Spinal cord (tissue), 10 donors: Measurements from ENCODE around the gene IQGAP3. TPM values are rescaled to one million over a fixed set of nuclear protein-coding genes. Genes with fewer than 3 reads are reported as not detected.

Experiments used
- DNase-seq, 6 donors: peaks; one replicate each; pipeline versions ENCODE4 v3.0.0 to v3.0.0-alpha.2; 2013 to 2015; ENCODE audit warnings: low spot score in 6 of 6, low read depth in 4 of 6
- H3K27ac ChIP-seq: one replicate; pipeline ENCODE4 v1.5.1; 2013; ENCODE audit warnings: low read depth, low read length, control low read depth
- H3K27me3 ChIP-seq: one replicate; pipeline ENCODE4 v1.6.1; 2013; ENCODE audit warnings: low read length; ENCODE audit not compliant: control insufficient read depth, insufficient read depth
- H3K36me3 ChIP-seq: one replicate; pipeline ENCODE4 v1.6.1; 2013; ENCODE audit warnings: low read length; ENCODE audit not compliant: control insufficient read depth, insufficient read depth
- H3K4me1 ChIP-seq: one replicate; pipeline ENCODE4 v1.6.1; 2013; ENCODE audit warnings: low read length; ENCODE audit not compliant: control insufficient read depth, insufficient read depth
- H3K4me3 ChIP-seq: one replicate; pipeline ENCODE4 v1.5.1; 2013; ENCODE audit warnings: low read depth, low read length, control low read depth
- H3K9me3 ChIP-seq: one replicate; pipeline ENCODE4 v1.6.1; 2013; ENCODE audit warnings: low read length; ENCODE audit not compliant: control insufficient read depth, insufficient read depth
- WGBS: methylation state at CpG from one replicate; pipeline ENCODE4 v1.1.5; 2013; ENCODE audit warnings: missing lambda C conversion rate; ENCODE audit not compliant: insufficient coverage; 5-methylcytosine and 5-hydroxymethylcytosine counted together
- polyA plus RNA-seq, 2 donors: library from polyadenylated mRNA; unstranded; fragments of 120-200 nt; gene quantifications; one replicate each; pipeline ENCODE4 v1.2.1, GENCODE V29; 2013; ENCODE audit not compliant: insufficient read length in 2 of 2
- total RNA-seq, 2 donors: library from RNA; depleted of rRNA in 1 of 2; stranded (reverse); fragments of 120-200 nt in 1 of 2; fragments of >200 nt in 1 of 2; gene quantifications; one replicate each; pipeline versions ENCODE4 v1.2.3 to v1.2.4, GENCODE V29; 2013 to 2014
- donor health status: healthy.

IQGAP3 gene
- total and polyA plus RNA-seq, 4 donors = 4.9 to 10.4 (median 7.0) TPM

DNA sequence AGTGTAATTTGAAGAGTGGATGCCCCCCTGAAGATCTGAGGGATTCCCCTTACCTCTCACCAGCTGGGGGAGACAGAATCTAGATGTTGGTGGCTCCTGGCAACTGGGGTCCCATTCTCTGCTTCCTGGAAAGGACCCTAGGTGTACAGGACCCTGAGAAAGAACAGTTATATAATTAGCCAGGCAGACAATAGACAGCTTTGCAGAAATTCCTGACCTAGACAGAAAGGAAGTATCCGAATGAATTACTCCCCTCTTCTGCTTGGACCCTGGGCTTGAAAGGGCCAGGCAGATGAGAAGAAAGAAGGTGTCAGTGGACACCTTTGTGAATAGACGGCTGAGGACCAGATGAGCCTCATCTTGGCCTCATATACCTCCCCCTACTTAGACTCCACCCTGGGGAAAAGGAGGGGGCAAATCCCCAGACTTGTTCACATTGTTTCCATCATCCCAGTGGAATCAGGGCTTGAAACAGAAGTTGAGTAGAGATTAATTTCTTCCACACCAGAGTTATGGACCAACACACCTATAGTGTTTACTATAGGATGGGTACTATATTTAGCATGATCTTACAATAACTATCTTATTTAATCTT is 1.8 kb upstream of the IQGAP3 start:
- H3K36me3 ChIP-seq = no peaks in the 10 kb centered on the region
- no peaks in the 10 kb centered on the region for H3K27me3 ChIP-seq
- H3K4me3 ChIP-seq = no peak overlapping the region
- no peaks in the 10 kb centered on the region for H3K9me3 ChIP-seq
- no peak for DNase-seq
- H3K4me1 ChIP-seq = peaks cover 11% of the 10 kb centered on the region
- WGBS = no CpG with 5 or more reads among the region's 2 CpGs
- no peak overlapping the region for H3K27ac ChIP-seq

DNA sequence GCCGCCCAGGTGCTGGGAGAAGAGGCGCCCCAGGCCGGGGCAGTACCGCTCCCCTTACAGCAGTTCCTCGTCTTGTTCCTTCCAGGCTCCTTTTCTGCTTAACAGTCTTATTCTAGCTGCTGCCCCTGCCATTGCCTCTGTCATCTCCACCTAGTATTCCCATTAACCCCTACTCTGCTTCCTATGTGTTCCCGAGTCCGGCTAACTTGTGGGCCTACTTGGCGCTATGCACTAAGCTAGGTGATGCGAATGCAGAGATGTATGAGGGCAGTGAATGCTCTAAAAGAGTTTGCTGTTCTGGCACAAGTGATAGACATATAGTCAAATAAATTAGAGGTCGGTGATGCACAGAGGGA is 276 bp upstream of the IQGAP3 start:
- H3K36me3 ChIP-seq = no peaks in the 10 kb centered on the region
- peaks cover 11% of the 10 kb centered on the region for H3K4me1 ChIP-seq
- no peaks in the 10 kb centered on the region for H3K9me3 ChIP-seq
- H3K4me3 ChIP-seq = peak overlapping the region; percentile 61
- H3K27ac ChIP-seq = no peak overlapping the region
- DNase-seq = no peak
- 42% methylated on average over 9 of the region's 10 CpGs for WGBS
- no peaks in the 10 kb centered on the region for H3K27me3 ChIP-seq

DNA sequence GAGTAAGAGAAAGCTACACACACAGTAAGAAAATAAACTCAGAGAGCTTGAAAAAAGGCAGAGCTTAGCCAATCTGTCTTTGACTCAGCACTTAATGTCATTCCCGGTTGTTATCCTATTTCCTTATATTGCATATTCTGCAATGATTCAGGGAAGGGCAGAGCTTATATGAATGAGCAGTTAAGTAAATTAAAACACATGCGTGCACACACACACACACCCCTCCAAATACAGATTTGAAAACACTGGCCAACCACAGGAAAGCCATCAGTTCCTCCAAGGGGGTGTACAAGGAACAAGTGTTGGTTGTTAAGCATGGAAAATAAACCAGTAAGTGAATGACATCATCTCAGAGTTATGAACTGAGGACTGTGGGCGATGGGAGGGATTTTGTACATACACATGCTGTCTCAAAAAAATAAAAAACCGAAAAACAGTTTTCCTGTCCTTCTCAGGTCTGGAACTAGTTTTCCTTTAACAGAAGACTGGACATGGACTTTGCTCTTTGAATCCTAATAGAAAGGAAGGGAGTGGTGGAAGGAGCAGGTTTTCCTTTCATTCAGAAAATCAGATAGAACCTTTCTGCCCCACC is 1.0 kb downstream of the IQGAP3 start:
- peak overlapping the region; percentile 61 for H3K4me3 ChIP-seq
- H3K27ac ChIP-seq = peak overlapping the region; percentile 40
- no peaks in the 10 kb centered on the region for H3K27me3 ChIP-seq
- H3K36me3 ChIP-seq = no peaks in the 10 kb centered on the region
- peaks cover 11% of the 10 kb centered on the region for H3K4me1 ChIP-seq
- peak in 1 of 6 donors; percentile 13 for DNase-seq
- WGBS = no CpG with 5 or more reads among the region's 4 CpGs
- H3K9me3 ChIP-seq = no peaks in the 10 kb centered on the region

DNA sequence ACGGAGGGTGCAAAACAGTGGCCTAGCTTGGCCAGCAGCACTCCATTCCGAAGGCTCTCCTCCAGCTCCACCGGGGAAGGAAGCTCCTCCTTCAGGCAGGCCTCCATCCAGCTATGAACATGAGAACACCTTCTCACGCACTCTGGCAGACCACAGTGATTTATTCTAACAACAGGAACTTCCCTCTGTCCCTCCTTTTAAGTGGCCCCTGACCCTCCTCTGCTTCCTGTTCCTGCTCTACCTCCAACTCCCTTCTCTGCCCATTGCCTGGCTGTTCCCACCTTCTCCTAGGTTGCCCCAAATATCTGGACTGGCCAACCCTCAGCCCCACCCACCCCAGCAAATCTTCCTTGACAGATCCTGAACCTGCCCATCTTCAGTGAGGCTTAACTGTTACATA is 5.9 kb downstream of the IQGAP3 start:
- Histone ChIP-seq H3K9me3 (no peaks in the 10 kb centered on the region), H3K27me3 (no peaks in the 10 kb centered on the region), H3K36me3 (peaks cover 6% of the 10 kb centered on the region), H3K27ac (no peak overlapping the region), H3K4me1 (no peaks in the 10 kb centered on the region), H3K4me3 (no peak overlapping the region)
- 92% methylated on average over 4 of the region's 4 CpGs for WGBS
- DNase-seq = no peak

DNA sequence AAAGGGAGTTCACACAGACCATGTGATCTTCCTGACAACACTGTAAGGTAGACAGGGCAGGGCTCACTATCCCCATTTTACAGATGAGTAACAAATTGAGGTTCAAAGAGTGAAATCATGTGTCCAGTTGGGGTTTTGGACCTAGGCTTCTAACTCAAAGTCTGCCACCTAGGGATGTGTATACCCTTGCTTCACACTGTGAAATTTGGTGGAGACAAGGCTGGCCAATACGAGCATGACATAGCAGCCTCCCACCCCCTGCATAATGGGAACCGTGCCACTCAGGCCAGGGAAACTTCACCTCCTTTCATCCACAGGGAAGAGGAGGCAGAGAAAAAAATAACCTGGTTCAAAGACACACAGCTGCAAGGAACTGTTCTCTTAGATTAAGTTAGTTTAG is 6.8 kb downstream of the IQGAP3 start:
- H3K27ac ChIP-seq = no peak overlapping the region
- no peaks in the 10 kb centered on the region for H3K9me3 ChIP-seq
- WGBS = no CpG with 5 or more reads among the region's 2 CpGs
- peaks cover 10% of the 10 kb centered on the region for H3K36me3 ChIP-seq
- H3K4me3 ChIP-seq = no peak overlapping the region
- no peaks in the 10 kb centered on the region for H3K4me1 ChIP-seq
- no peak for DNase-seq
- no peaks in the 10 kb centered on the region for H3K27me3 ChIP-seq

DNA sequence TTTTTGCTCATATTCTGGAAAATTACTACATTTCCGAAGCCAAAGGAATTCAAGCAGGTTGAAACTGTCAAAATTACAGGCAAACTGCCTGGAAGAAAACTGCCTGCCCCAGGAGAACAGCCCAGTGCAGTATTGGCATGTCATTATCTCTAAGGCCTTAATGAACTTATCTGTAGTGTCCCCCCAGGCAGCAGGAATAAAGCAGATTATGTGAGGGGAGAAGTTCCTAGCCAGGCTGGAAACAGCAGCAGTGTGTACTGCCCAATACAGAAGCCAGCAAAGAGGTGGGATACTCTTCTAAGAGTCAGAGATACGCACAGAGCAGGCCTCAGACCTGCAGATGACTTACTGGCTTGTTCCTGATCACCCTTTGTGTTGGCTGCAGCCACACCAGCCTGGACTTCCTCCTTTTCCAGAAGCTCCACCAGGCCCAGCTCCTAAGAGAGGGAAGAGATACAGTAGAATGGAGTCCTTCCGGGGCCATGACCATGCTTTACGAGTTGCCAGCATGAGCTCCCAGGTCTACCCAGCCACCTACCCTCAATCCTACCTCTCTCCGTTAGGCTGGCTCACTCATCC is 11.7 kb downstream of the IQGAP3 start:
- Histone ChIP-seq H3K9me3 (no peaks in the 10 kb centered on the region), H3K36me3 (peaks cover 13% of the 10 kb centered on the region), H3K27me3 (no peaks in the 10 kb centered on the region), H3K4me1 (no peaks in the 10 kb centered on the region), H3K27ac (no peak overlapping the region), H3K4me3 (no peak overlapping the region)
- WGBS = 68% methylated on average over 4 of the region's 5 CpGs
- DNase-seq = peak in 1 of 6 donors; percentile 39

DNA sequence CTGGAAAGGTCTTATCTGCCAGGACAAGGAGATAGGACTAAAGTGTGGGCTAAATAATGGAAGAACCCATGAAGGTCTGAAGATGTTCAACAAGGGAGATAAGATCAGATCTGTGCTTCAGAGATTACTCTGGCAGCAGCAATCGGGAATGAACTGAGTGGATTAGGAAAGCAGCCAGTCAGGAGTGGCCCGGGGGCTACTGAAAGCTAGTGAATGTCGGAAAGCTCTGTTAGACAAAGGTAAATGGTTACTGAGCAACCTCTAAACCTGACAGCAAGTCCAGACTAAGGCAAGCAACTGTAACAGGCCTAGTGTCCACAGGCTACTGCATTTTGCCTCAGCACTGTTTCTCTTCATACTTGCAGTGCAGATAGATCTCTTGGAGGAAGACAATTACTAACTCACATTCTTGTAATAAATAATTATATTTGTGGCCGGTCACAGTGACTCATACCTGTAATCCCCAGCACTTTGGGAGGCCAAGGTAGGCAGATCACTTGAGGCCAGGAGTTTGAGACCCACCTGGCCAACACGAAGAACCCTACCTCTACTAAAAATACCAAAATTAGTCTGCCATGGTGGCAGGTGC is 12.5 kb downstream of the IQGAP3 start:
- no peak overlapping the region for H3K4me3 ChIP-seq
- H3K9me3 ChIP-seq = no peaks in the 10 kb centered on the region
- H3K4me1 ChIP-seq = no peaks in the 10 kb centered on the region
- peaks cover 13% of the 10 kb centered on the region for H3K36me3 ChIP-seq
- no peak overlapping the region for H3K27ac ChIP-seq
- H3K27me3 ChIP-seq = no peaks in the 10 kb centered on the region
- DNase-seq = no peak
- 68% methylated on average over 2 of the region's 5 CpGs for WGBS

DNA sequence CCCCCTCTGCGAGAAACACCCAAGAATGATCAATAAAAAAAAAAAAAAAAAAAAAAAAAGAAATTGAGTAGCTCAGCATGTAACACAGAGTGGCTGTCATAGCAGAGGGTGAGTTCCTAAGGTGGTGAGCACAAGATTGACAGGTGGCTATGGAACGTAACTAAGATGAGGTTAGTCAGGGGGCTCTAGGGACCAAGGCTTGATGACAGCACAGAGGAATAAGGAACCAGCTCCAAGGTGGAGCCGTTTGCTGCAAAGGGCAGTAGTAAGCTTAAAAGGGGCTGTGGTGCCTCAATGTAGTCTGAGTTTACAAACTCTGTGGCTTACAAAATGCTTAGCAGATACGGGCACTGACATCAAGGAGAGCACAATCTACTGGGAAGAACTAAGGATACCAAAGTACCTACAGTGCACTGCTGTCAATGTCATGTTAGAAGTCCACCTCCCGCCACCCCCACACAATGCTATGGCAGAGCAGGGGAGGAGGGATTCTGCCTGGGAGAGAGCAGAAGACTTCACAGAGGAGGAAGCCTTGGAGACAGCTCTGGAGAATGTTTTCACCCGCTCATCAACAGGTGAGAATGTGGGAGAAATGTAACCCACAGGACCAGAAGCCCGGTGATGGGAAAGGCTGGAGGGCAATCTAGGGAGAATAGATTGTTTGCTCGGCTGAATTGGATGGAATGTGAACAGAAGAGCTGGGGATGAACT is 13.1 kb downstream of the IQGAP3 start:
- no peak for DNase-seq
- H3K4me3 ChIP-seq = no peak overlapping the region

DNA sequence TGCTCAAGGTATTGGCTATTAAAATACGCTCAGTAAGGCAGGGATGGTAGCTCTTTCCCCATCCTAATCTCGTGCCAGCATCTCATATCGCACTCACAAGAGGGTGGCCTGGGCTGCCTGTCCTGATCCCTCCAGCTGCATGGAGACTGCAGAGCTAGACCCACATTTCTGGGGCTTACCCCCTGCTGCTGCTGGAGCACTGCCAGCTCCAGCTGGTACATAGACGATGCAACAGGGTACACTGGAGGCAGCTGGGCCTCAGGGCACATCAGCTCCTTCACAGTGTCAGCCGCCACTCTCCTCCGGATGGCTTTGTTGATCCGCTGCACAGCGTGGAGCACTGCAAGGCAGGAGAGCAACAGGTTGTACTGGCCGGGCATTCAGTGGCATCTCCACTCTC is 16.0 kb downstream of the IQGAP3 start:
- H3K4me3 ChIP-seq = no peak overlapping the region
- peaks cover 7% of the 10 kb centered on the region for H3K36me3 ChIP-seq
- no peak overlapping the region for H3K27ac ChIP-seq
- H3K27me3 ChIP-seq = no peaks in the 10 kb centered on the region
- H3K4me1 ChIP-seq = peaks cover 3% of the 10 kb centered on the region
- H3K9me3 ChIP-seq = no peaks in the 10 kb centered on the region
- no peak for DNase-seq
- whole genome bisulfite sequencing = 67% methylated on average over 9 of the region's 9 CpGs

More for the DNA sequence above, 13.1 kb downstream of the IQGAP3 start:
- WGBS = 83% methylated on average over 5 of the region's 8 CpGs
- peaks cover 13% of the 10 kb centered on the region for H3K36me3 ChIP-seq
- H3K9me3 ChIP-seq = no peaks in the 10 kb centered on the region
- H3K4me1 ChIP-seq = peaks cover under 1% of the 10 kb centered on the region
- no peaks in the 10 kb centered on the region for H3K27me3 ChIP-seq
- no peak overlapping the region for H3K27ac ChIP-seq
